Stimulated activated CD4-positive, alpha-beta T cell treated with anti-CD3 and anti-CD28 coated beads, Interleukin-1b, Interleukin-23, amount 100 ng/mL, for 1 hour (primary cell): ENCODE results near the gene KIF22.

Experiments used
- DNase-seq, 2 donors: peaks; one replicate each; pipeline ENCODE4 v3.0.0-alpha.2; 2020; ENCODE audit warnings: low read depth in 2 of 2

Gene KIF22

GRCh38 chr16:29840240-29840639 lies 49.7 kb downstream of the KIF22 start:
- no peak for DNase-seq

- DNase-seq = no peak
Measured at GRCh38 chr16:29841631-29842030, 51.1 kb downstream of the KIF22 start.

DNA sequence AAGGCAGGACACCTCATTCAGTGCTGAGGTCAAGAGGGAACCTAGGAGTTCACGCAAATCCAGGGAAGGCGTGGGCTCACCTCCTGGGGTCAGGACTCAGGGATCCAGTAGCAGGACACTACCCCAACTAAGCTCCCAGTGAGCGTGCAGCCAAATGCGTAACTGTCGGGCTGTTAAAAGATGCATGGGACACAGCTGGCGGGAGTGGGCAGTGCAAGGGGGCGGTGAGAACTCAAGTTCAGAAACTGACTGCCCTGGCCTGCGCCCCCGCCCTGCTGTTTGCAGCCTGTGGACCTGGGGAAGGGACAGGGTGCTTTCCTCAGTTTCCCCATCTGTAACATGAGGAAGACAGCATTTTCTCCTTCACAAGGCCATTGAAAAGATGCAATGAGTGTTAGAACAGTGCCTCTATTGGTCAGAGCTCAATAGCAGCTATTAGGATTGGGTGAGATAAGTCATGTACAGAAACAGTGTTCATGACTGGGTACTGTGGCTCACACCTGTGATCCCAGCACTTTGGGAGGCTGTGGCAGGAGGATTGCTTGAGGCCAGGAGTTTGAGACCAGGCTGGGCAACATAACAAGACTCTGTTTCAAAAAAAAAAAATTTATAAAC lies 52.3 kb downstream of the KIF22 start:
- DNase-seq = no peak

GRCh38 chr16:29843931-29844330 lies 53.4 kb downstream of the KIF22 start:
- no peak for DNase-seq

- DNase-seq = no peak
Measured at GRCh38 chr16:29844575-29845331, 54.2 kb downstream of the KIF22 start.

- no peak for DNase-seq
Measured at GRCh38 chr16:29845656-29846055, 55.1 kb downstream of the KIF22 start.

DNA sequence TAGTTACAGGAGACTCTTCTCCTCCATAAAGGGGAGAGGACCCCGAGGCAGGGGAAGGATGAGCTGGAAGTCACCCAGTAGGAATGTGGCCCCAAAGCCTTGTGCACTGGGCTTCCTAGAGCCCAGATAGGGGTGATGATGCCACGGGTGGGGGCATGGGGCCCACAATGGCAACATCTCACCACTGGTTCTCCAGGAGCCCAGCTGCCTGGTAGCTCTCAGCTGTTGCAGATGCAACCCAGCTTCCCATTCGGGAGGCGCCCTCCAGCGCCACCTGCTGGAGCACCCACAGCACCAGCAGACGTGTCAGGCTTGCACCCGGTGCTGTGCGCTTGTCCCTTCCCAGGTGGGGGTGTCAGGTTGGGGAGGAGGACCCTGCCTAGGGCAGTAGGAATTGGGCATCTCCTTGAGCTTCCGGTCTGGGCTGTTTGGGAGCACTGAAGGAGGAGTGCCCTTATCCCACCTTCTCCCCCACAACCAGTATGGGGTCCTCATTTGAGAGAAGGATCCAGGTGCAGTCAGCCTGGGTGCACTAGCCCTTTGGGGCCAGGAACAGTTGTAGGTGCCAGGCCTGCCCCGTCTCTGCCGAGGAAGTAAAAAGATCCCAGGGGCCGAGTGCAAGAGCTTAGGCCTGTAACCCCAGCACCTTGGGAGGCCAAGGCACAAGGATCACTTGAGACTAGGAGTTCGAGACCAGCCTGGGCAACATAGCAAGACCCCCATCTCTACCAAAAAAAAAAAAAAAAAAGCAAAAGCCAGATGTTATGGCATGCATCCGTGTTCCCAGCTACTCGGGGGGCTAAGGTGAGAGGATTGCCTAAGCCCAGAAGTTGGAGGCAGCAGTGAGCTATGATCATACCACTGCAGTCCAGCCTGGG lies 58.1 kb downstream of the KIF22 start:
- DNase-seq = peak; percentile 64 to 77

- DNase-seq = no peak
Measured at GRCh38 chr16:29849505-29849904, 59.0 kb downstream of the KIF22 start.

- no peak for DNase-seq
Measured at GRCh38 chr16:29850998-29851397, 60.4 kb downstream of the KIF22 start.

- DNase-seq = no peak
Measured at GRCh38 chr16:29852654-29853053, 62.1 kb downstream of the KIF22 start.

- DNase-seq = no peak
Measured at GRCh38 chr16:29854520-29855100, 64.1 kb downstream of the KIF22 start.
